ENCODE measurements around the gene TMEM33.

TMEM33 gene

GRCh38 chr4:41927796-41928499 is 7.3 kb upstream of the TMEM33 start:
- Mint-ChIP-seq H3K36me3 (ENCODE audit: low read depth) (no peaks in the 10 kb centered on the region), H3K4me3 (no peak overlapping the region)
- DNase-seq: no peak

GRCh38 chr4:41930139-41930831 is 4.9 kb upstream of the TMEM33 start:
- peaks cover 10% of the 10 kb centered on the region for H3K4me1 Mint-ChIP-seq
- DNase-seq (no peak), ATAC-seq (no peak)
- H3K27ac Mint-ChIP-seq: no peak overlapping the region
- H3K4me3 Mint-ChIP-seq: no peak overlapping the region
- H3K27me3 Mint-ChIP-seq: no peaks in the 10 kb centered on the region
- no peaks in the 10 kb centered on the region for H3K9me3 Mint-ChIP-seq
- H3K36me3 Mint-ChIP-seq (ENCODE audit: low read depth): no peaks in the 10 kb centered on the region

More at GRCh38 chr4:41927796-41928499, 7.3 kb upstream of the TMEM33 start:
- Mint-ChIP-seq H3K27me3 (peaks cover 1% of the 10 kb centered on the region), H3K27ac (no peak overlapping the region), H3K4me1 (peaks cover 3% of the 10 kb centered on the region), H3K9me3 (no peaks in the 10 kb centered on the region)
- no peak for ATAC-seq

GRCh38 chr4:41932988-41933387 is 2.2 kb upstream of the TMEM33 start:
- no peak for ATAC-seq
- H3K27me3 Mint-ChIP-seq: no peaks in the 10 kb centered on the region
- peaks cover 19% of the 10 kb centered on the region for H3K36me3 Mint-ChIP-seq (ENCODE audit: low read depth)
- no peak overlapping the region for H3K27ac Mint-ChIP-seq
- no peaks in the 10 kb centered on the region for H3K9me3 Mint-ChIP-seq
- no peak for DNase-seq
- H3K4me3 Mint-ChIP-seq: no peak overlapping the region
- peaks cover 29% of the 10 kb centered on the region for H3K4me1 Mint-ChIP-seq

- Mint-ChIP-seq H3K27me3 (no peaks in the 10 kb centered on the region), H3K36me3 (ENCODE audit: low read depth) (peaks cover 27% of the 10 kb centered on the region), H3K27ac (no peak overlapping the region), H3K9me3 (no peaks in the 10 kb centered on the region), H3K4me1 (peaks cover 35% of the 10 kb centered on the region), H3K4me3 (peak overlapping the region; percentile 98)
- DNase-seq: no peak
- no peak for ATAC-seq
Observed at GRCh38 chr4:41933997-41934503, 1.2 kb upstream of the TMEM33 start.

- Mint-ChIP-seq H3K27ac (peak overlapping the region; percentile 96), H3K9me3 (no peaks in the 10 kb centered on the region), H3K36me3 (ENCODE audit: low read depth) (peaks cover 32% of the 10 kb centered on the region), H3K27me3 (no peaks in the 10 kb centered on the region), H3K4me3 (peak overlapping the region; percentile 98), H3K4me1 (peaks cover 38% of the 10 kb centered on the region)
- no peak for ATAC-seq
- DNase-seq: no peak
Observed at GRCh38 chr4:41934514-41934900, 722 bp upstream of the TMEM33 start.

GRCh38 chr4:41935652-41936021 is 408 bp downstream of the TMEM33 start:
- Mint-ChIP-seq H3K4me3 (peak overlapping the region; percentile 98), H3K9me3 (no peaks in the 10 kb centered on the region), H3K27me3 (no peaks in the 10 kb centered on the region), H3K4me1 (peaks cover 44% of the 10 kb centered on the region), H3K27ac (peak overlapping the region; percentile 96), H3K36me3 (ENCODE audit: low read depth) (peaks cover 37% of the 10 kb centered on the region)
- ATAC-seq (peak; percentile 59), DNase-seq (peak; percentile 38)

GRCh38 chr4:41939016-41939626 is 3.9 kb downstream of the TMEM33 start:
- ATAC-seq (no peak), DNase-seq (no peak)
- H3K36me3 Mint-ChIP-seq (ENCODE audit: low read depth): peaks cover 62% of the 10 kb centered on the region
- no peak overlapping the region for H3K27ac Mint-ChIP-seq
- no peaks in the 10 kb centered on the region for H3K27me3 Mint-ChIP-seq
- no peaks in the 10 kb centered on the region for H3K9me3 Mint-ChIP-seq
- no peak overlapping the region for H3K4me3 Mint-ChIP-seq
- H3K4me1 Mint-ChIP-seq: peaks cover 57% of the 10 kb centered on the region

GRCh38 chr4:41940834-41941233 is 5.6 kb downstream of the TMEM33 start:
- ATAC-seq (no peak), DNase-seq (no peak)
- Mint-ChIP-seq H3K9me3 (no peaks in the 10 kb centered on the region), H3K36me3 (ENCODE audit: low read depth) (peaks cover 71% of the 10 kb centered on the region), H3K27me3 (no peaks in the 10 kb centered on the region), H3K4me3 (no peak overlapping the region), H3K27ac (no peak overlapping the region), H3K4me1 (peaks cover 47% of the 10 kb centered on the region)

- H3K9me3 Mint-ChIP-seq: no peaks in the 10 kb centered on the region
- no peak for ATAC-seq
- H3K27ac Mint-ChIP-seq: no peak overlapping the region
- no peaks in the 10 kb centered on the region for H3K27me3 Mint-ChIP-seq
- peaks cover 27% of the 10 kb centered on the region for H3K4me1 Mint-ChIP-seq
- no peak for DNase-seq
- no peak overlapping the region for H3K4me3 Mint-ChIP-seq
- H3K36me3 Mint-ChIP-seq (ENCODE audit: low read depth): peaks cover 67% of the 10 kb centered on the region
Observed at GRCh38 chr4:41943506-41943905, 8.3 kb downstream of the TMEM33 start.

GRCh38 chr4:41944089-41944488 is 8.9 kb downstream of the TMEM33 start:
- Mint-ChIP-seq H3K36me3 (ENCODE audit: low read depth) (peaks cover 64% of the 10 kb centered on the region), H3K4me3 (no peak overlapping the region), H3K4me1 (peaks cover 25% of the 10 kb centered on the region), H3K9me3 (no peaks in the 10 kb centered on the region), H3K27ac (no peak overlapping the region), H3K27me3 (no peaks in the 10 kb centered on the region)
- no peak for DNase-seq
- ATAC-seq: no peak

- no peak for ATAC-seq
- H3K36me3 Mint-ChIP-seq (ENCODE audit: low read depth): peaks cover 65% of the 10 kb centered on the region
- H3K27me3 Mint-ChIP-seq: no peaks in the 10 kb centered on the region
- no peaks in the 10 kb centered on the region for H3K9me3 Mint-ChIP-seq
- no peak overlapping the region for H3K27ac Mint-ChIP-seq
- no peak overlapping the region for H3K4me3 Mint-ChIP-seq
- no peaks in the 10 kb centered on the region for H3K4me1 Mint-ChIP-seq
- DNase-seq: no peak
Observed at GRCh38 chr4:41949531-41949930, 14.3 kb downstream of the TMEM33 start.

- Mint-ChIP-seq H3K9me3 (no peaks in the 10 kb centered on the region), H3K27ac (no peak overlapping the region), H3K27me3 (no peaks in the 10 kb centered on the region), H3K36me3 (ENCODE audit: low read depth) (peaks cover 30% of the 10 kb centered on the region), H3K4me3 (no peak overlapping the region), H3K4me1 (no peaks in the 10 kb centered on the region)
- DNase-seq (no peak), ATAC-seq (no peak)
Observed at GRCh38 chr4:41957634-41958033, 22.4 kb downstream of the TMEM33 start.

GRCh38 chr4:41963105-41963504 is 27.9 kb downstream of the TMEM33 start:
- Mint-ChIP-seq H3K27ac (no peak overlapping the region), H3K27me3 (no peaks in the 10 kb centered on the region), H3K4me1 (no peaks in the 10 kb centered on the region), H3K9me3 (peaks cover 2% of the 10 kb centered on the region), H3K4me3 (no peak overlapping the region), H3K36me3 (ENCODE audit: low read depth) (peaks cover 3% of the 10 kb centered on the region)
- DNase-seq (no peak), ATAC-seq (no peak)

- H3K27ac Mint-ChIP-seq: no peak overlapping the region
- no peaks in the 10 kb centered on the region for H3K27me3 Mint-ChIP-seq
- H3K4me1 Mint-ChIP-seq: no peaks in the 10 kb centered on the region
- peaks cover 5% of the 10 kb centered on the region for H3K9me3 Mint-ChIP-seq
- ATAC-seq: no peak
- no peak for DNase-seq
- H3K4me3 Mint-ChIP-seq: no peak overlapping the region
- H3K36me3 Mint-ChIP-seq (ENCODE audit: low read depth): peaks cover 5% of the 10 kb centered on the region
Observed at GRCh38 chr4:41964401-41964800, 29.2 kb downstream of the TMEM33 start.

GRCh38 chr4:41967392-41967791 is 32.2 kb downstream of the TMEM33 start:
- ATAC-seq (no peak), DNase-seq (no peak)
- no peaks in the 10 kb centered on the region for H3K4me1 Mint-ChIP-seq
- peaks cover 2% of the 10 kb centered on the region for H3K36me3 Mint-ChIP-seq (ENCODE audit: low read depth)
- peaks cover 2% of the 10 kb centered on the region for H3K27me3 Mint-ChIP-seq
- H3K9me3 Mint-ChIP-seq: peaks cover 10% of the 10 kb centered on the region
- H3K27ac Mint-ChIP-seq: no peak overlapping the region
- no peak overlapping the region for H3K4me3 Mint-ChIP-seq

Data from activated naive CD8-positive, alpha-beta T cell treated with anti-CD3 and anti-CD28 coated beads, Interleukin-2, amount 50 U/mL, for 24 hours (primary cell).